HG03066 (cell line): ENCODE measurements around the gene LRPPRC.

ENCODE experiments used
- ATAC-seq: cut with Tn5 transposase; IDR thresholded peaks from one replicate; pipeline ENCODE4 v1.9.1; 2021; ENCODE audit warnings: low read depth; ENCODE audit not compliant: unreplicated experiment

Gene LRPPRC

DNA sequence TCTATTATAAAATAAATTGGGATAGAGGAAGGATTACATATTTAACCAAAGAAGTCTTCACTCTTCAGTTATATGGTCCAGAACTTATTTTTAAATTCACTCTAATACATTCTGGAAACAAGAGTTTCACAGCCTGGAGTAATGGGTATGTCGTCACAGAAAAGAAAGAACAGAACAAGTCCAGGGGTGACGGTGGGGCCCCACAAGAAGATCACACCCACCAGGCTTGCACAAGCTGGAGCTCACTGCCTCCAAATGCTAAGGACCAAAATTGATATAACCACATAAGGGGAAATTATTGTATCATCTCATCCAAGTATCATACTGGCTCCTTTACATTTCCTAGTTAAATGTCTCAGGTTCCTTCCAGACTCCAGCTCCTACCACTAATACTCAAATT lies 11.3 kb downstream of the LRPPRC start:
- ATAC-seq: no peak

DNA sequence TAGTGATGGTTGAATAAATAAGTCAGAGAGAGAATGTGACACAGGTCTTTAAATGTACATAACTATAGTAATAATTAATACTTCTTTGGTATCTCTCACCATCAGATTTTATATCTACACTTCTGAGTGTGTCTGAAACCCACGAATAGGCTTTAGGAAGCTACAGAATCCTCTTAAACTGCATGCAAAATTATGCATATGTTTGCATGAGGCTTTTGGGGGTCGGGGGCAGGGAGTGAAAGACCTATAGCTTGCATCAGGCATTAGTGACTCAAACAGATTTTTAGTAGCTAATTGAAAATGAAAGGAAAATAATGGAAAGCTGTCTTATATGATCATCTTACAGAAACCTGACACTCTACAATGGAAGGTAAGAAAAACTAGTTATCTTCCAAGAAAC lies 14.9 kb downstream of the LRPPRC start:
- no peak for ATAC-seq

DNA sequence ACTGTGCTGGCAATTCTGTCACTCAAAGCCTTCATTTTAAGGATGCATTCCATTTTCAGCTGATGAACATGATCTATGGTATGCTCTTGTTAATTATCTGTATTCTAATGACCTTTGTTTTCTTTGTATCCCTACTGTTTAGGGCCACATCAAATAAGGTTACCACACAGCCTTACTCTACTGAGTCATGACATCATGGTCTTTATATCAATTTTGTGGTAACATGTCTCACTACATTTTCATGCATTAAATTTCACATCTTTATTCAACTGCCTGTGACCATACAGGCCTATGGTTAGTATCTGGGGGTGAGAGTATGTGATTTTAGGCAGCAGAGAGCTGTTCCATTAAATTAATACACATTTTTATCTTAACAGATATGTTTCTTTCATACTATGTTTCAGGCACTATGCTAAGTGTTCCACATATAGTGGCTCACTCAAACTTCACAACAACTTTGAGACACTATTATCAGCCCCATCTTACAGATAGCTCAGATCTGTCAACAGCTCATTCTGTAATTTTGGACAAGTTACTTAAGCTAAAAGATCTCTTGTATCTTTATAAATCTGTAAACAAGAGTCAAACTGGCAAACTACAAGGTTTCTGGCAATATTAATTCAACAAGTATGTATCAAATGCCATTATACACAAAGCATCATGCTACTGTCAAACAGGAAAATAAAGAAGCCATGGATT lies 18.0 kb downstream of the LRPPRC start:
- no peak for ATAC-seq

DNA sequence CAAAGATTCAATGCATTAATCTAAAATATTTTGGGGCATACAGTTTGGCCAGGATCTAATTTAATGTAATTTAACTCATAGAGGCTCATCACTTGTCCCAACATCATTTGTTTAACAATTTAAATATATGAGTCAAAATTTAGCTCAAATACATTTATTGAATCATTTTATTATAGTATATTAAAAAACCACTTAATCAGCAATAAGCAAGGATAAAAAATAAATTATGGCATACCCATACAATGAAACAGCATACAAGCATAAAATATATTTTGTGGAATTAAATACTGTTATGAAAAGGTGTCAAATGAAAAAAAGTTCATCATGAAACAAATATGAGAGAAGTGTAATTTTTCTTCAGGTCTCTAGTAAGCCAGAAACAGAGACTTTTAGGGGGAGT lies 34.9 kb downstream of the LRPPRC start:
- no peak for ATAC-seq

DNA sequence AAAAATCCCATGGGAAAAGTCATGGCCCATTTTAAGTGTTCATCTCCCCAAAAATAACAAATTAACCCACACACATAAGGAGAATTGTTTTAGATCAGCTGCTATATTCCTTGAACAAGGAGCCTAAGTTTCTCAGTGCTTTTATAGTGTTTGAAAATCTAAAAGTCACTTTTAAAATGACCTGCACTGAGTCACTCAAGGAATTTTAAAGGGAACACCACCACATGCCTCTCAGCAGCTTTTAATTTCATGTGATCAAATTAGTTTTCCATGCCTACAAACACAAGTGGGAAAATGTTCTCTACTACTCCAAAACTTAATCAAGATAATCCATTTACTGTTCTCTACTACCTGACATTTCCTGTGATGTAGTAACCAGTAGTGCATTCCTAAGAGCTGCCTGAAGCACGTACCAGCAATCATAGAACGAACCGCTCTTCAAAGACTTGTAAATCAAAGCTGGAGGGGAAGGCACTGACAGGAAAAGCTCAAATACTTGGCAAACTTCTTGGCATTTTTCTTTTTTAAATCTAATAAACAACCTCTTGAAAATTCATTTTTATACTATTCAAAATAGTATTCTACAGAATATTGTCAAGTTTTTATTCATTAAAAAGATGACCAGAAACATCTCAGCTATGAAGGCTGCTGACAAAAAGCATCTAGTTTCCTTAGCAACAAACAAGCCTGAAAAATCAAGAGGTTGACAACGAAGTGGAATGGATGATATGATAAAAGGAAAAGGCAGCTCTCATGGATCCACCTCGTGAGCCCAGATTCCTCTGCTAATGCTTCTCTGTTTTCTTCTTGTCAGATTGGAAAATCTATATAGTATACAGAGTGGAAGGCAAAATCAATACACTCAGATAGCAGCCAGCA lies 37.2 kb downstream of the LRPPRC start:
- no peak for ATAC-seq

DNA sequence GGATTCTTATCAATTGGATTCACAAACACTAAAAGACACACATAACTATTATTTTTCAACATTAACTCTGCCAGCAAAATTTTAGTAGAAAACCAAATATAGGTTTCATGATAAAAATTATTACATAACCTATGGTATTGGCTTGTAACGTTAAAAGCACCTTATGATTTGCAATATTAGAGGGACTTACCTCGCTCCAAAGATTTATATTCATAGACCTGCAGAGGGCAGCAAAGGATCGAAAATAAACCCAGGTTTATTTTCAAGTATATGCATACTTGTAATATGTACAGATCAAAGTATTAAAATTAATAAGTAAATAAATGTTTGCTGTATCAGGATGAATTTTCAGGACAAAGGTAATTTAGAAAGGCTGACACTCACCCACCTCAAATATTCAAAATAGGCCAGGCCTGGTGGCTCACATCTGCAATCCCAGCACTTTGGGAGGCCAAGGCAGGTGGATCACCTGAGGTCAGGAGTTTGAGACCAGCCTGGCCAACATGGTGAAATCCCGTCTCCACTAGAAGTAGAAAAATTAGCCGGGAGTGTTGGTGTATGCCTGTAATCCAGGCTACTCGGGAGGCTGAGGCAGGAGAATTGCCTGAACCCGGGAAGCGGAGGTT lies 45.3 kb downstream of the LRPPRC start:
- ATAC-seq: no peak

DNA sequence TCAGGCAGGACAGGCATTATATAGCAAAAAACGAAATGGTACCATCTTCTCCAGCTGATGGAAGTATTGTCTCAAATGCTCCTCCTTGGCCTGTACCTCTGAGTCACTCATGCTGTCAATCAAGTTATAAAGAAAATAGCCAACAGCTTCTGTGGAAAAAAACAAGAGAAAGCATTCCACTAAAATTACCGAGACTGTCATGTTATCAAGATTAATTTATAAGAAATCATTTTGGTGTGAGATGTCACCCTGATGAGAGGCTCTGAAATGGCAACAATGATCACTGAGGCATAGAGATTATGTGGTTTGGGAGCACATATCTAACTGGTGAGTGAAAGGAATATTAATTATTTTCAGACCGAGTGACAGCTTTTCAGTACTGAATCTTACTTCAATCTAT lies 47.4 kb downstream of the LRPPRC start:
- ATAC-seq: no peak

DNA sequence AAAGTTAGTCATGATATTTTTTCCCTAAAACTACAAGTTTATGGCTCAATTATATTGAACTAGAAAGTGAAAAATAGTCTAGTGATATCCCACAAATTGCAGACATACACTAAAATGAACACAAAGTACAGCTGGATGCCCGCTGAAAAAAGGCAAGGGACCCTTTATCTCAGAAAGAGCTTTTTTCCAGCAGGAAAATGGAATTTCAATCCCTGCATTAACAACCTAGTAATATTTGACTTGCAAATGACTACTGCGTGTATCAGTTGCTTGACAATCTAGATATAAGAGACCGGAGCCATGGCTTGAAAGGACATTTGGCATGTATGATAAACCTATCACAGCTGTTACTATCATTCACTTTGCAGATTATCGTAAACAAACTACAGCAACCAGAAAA lies 49.1 kb downstream of the LRPPRC start:
- ATAC-seq: no peak

DNA sequence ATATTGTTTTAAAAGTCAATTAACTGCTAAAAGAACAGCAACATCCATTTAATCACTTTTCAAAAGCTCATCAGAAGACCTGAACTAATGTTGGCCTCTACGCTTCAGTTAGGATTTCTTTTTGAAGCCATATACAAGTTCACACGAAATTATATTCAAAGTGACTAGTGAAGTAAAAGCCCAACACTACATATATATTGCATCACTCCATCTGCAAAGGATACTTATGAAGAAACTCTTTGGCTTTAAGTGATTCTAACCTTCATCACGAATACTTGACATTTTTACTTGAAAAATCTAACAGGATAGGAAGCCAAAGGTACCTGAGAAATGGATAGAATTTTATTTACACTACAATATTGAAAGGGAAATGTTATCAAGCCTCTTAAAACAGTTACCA lies 50.4 kb downstream of the LRPPRC start:
- ATAC-seq: no peak

DNA sequence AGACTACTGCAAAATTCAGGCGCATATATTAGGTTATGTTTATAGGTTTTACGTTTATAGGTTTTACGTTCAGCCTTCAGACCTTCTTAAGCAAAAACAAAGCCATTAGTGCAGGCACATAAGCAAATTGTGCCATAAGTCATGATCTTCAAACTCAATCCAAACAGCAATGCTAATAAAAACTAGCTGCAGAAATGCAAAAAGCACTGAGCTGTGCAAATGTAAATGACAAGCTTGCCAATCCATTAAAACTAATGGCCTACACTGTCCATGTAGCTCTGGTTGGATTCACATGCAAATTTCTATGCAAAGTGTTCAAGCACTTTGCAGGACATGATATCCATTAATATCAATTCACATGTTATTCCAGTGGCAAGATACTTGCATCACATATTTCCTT lies 50.9 kb downstream of the LRPPRC start:
- ATAC-seq: no peak

DNA sequence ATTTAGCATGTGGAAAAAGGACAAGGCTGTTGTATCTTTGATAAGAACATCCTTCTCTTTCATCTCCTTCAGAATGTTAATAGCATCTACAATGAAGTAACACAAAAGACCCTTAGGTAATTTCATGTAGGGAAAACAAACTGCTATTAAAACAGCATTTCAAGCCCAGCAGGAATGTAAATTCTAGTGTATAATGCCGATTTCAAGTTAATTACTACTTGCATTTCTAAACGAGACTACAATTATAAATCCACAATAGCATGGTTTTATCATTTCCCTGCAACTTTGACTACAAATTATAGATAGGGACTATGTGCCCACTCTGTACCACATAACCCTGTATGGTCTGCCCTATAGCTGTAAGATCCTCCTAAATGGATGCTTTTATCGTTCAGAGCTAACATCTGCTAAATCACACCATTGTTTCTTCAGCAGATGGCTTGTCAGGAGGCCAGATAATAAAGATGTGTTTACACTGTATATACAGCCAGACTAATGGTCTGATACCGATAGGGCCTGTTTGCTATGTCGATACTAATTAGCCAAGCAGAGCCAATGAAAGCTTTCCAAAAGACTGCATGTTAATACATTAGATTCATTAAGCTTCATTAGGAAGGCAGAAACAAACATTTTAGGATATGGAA lies 51.9 kb downstream of the LRPPRC start:
- ATAC-seq: no peak

DNA sequence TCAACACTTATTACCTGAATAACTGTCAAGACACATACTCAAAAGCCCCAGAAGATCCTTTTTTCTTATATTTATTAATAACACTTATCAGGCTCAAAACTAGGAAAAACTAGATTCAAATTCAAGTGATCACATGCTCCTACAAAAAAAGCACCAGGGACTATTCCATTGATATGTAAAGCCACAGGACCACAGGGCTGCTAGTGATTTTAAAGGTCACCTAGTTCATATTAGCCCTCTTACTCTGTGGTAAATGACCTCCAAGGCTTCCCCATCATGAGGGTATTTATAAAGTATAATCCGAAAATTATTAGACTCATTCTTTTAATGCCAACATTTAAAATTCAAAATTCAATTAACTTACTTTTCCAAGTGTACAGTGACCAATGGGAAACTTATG lies 52.5 kb downstream of the LRPPRC start:
- ATAC-seq: no peak

DNA sequence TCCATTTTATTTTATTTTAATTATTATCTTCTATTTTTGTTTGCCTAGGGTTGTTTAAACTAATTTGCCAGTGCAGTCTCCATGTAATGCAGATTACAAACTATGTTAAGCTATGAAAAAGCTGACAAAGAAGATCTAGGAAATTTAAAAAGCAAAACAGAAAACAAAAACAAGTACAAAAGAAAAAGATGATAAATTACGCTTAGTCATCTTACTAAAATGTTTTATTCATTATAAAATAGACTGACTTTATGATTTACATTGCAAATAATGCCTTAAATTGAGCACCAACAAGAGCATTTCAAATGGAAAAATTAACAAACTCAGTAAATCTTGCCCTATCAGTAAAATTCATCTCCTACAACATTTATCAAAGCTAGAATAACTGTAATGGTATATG lies 52.9 kb downstream of the LRPPRC start:
- ATAC-seq: no peak

DNA sequence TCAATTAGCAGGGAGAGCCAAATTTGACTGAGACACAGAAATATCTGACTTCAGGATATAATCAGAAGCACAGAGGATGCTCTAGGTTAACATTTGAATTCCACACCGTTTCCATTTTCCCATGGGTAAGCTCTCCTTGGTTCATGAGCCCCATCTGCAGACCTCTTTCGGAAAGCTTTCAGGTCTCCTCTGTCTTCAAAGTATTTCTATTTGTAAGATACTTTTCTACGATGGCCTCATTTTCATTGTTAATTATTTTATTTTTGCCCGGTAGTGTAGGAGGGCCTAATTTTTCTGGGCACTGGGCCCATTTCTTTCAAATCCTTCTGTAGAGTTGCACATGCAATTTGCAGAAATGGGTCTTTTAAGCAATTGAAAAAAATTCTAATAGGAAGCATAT lies 53.8 kb downstream of the LRPPRC start:
- no peak for ATAC-seq

DNA sequence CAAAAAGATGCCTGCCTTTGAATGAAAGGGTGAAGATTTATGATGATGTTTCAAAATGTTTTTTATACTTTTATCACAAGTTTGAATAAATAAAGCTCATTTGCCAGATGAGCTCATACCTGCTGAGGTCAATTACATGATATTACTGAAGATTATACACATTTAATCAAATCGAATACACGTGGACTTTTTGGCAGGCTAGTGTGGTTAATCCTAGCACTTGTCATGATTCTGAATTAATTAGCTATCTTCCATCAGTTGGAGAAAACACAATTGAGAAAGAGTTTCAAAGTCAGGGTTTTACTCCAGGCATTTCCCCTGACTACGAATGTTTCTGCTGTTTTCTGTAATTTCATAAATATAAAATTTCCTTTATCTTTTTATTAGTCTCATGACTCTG lies 54.4 kb downstream of the LRPPRC start:
- ATAC-seq: no peak

DNA sequence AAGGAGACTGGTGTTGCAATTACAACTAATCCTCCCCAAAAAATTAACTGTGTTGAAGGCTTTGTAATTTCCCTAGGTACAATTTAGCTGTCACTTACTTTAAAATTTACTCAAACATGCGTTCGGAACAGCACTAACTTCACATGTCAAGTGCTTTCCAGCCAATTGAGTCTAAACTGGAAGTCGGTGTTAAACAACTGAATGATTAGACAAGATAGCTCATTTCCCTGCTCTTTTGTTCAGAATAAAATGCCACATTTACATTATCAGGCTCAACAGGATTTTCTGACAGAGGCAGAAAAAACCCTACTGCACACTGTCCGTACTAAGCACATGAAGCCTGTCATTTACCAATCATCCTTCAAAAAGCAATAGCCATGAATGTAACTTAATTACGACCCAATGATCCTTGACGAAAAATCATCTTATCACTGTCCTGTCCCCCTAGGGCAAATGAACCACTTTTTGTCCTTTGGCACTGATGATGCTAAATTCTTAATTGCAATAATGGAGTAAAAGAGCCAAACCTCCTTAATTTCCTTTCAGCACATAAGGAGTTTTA lies 56.0 kb downstream of the LRPPRC start:
- no peak for ATAC-seq

DNA sequence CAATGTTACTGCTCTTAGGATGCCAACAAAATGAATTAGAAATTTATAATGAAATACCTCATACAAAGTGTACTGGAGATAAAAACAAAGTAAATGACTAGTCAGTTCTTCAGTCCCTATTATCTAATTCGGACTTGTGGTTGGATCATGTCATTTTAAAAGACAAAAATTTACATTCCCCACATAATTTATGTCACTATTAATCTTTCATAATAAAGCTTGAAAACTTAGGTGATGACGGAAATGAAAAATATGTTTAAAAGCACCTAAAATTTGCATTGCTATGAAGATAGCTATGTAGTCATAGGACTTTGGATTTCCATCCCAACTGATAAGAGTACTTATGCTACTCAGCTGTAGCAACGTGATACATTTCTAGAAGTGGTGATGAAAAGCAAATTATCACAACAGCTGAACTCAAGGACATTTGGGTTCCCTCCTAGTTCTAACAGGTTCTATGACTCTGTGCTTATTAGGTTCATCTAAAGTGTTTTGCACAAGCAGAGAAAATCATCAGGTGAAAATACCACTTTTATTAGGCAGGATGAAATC lies 58.4 kb downstream of the LRPPRC start:
- ATAC-seq: no peak

DNA sequence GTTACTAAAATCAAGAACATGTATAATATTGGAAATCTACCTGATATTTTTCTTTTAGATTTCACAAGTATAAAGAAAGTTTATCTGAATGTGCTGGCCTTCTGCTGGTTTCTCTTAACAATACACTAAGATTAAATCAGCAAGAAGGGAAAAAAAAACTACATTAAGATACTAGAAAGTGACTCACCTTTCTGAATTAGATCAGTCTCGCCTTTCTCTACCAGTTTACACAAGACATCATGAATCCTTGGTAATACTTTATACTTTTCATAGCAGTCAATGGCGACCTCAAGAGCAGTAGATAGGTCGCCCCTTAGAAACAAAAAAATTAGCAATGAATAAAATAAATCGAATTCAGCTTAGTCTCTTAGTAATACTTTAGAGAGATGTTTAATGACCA lies 61.2 kb downstream of the LRPPRC start:
- ATAC-seq: no peak

DNA sequence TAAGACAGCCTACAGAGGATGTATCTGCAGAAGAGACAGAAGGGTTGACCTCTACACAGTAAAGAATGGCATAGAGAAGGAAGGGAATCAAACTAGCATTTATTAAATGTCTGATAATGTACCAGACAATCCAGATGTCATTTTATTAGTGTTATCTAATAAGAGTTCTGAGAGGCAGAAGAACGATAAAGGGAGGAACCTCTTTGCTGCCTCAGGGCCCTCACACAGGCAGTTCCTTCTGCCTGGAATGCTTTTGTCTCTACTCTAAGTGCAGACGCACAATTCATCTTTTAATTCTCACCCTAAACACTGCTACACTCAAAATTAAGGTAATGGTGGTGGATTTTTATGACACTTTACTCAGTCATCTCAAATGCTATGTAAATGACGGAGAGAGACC lies 64.5 kb downstream of the LRPPRC start:
- no peak for ATAC-seq

DNA sequence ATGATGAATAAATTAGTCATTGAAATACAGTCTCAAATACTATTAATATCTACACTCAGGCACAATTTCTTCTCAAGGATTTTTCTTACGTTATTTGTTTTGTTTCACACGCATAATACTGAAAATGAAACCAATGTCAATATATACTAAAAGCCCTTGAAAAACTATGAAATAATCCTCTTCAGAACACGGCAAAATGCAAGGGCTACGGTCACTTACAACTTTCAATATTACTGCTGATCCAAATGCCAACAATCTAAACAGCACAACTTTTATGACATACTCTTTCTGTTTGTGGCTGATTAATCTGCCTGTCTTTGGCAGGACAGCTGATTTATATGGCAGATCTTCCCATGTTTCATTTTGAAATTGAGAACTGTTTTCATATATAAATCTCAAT lies 68.3 kb downstream of the LRPPRC start:
- ATAC-seq: no peak

DNA sequence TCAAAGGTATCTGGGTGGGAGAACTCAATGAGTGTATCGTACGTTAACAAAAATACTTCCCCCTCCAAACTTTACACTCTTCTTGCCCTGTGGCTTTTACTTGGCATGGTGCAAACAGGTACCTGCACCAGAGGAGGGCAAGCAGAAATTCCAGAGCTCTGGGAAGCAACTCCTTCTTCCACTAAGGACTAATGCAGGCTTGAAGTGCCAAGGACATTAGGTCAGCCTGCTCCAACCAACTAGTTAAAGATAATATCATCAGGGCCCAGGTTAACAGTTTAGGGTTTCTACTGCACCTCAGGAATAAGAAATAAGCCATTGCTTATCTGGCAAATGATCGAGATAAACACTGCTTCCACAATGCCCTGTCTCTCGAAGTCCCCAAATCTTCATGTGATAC lies 70.4 kb downstream of the LRPPRC start:
- no peak for ATAC-seq
